GM12891 (cell line): ENCODE results near the gene STAP2.

Experiments
- POLR2A ChIP-seq: IDR thresholded peaks from 2 replicates; pipeline ENCODE4 v1.6.1; 2011; ENCODE audit warnings: low read depth, low read length, control low read depth
- POLR2AphosphoS5 ChIP-seq: IDR thresholded peaks from 2 replicates; pipeline ENCODE4 v1.6.1; 2011; ENCODE audit warnings: low read depth, low read length, control low read depth
- SPI1 ChIP-seq: IDR thresholded peaks from 2 replicates; pipeline ENCODE4 v1.6.1; 2011; ENCODE audit warnings: low read depth, low read length, control low read depth
- TAF1 ChIP-seq: IDR thresholded peaks from 2 replicates; pipeline ENCODE4 v1.6.1; 2011; ENCODE audit warnings: low read depth, low read length, control low read depth

GRCh38 chr19:4301590-4302242, 36.9 kb downstream of the STAP2 start:
- TF ChIP-seq TAF1 (no peak), POLR2AphosphoS5 (no peak), POLR2A (no peak), SPI1 (no peak)
